ENCODE measurements around the gene SLC8A1.

The SLC8A1 gene

GRCh38 chr2:40199771-40200170, 252.1 kb downstream of the SLC8A1 start:
- no peak for TF ChIP-seq CTCF (IDR thresholded peaks at IDR 0.05; ENCODE audit: low read depth, low read length)
- DNase-seq (ENCODE audit: extremely low read depth, low read depth): peak; percentile 75

GRCh38 chr2:40197121-40197520, 254.8 kb downstream of the SLC8A1 start:
- no peak for TF ChIP-seq CTCF (IDR thresholded peaks at IDR 0.05; ENCODE audit: low read depth, low read length)
- no peak for DNase-seq (ENCODE audit: extremely low read depth, low read depth)

GRCh38 chr2:40193670-40194026, 258.2 kb downstream of the SLC8A1 start:
- TF ChIP-seq CTCF (IDR thresholded peaks at IDR 0.05; ENCODE audit: low read depth, low read length): no peak
- DNase-seq (ENCODE audit: extremely low read depth, low read depth): no peak

GRCh38 chr2:40192864-40193669, 258.8 kb downstream of the SLC8A1 start:
- no peak for TF ChIP-seq CTCF (IDR thresholded peaks at IDR 0.05; ENCODE audit: low read depth, low read length)

GRCh38 chr2:40190457-40190856, 261.4 kb downstream of the SLC8A1 start:
- TF ChIP-seq CTCF (IDR thresholded peaks at IDR 0.05; ENCODE audit: low read depth, low read length): no peak
- no peak for DNase-seq (ENCODE audit: extremely low read depth, low read depth)

More at GRCh38 chr2:40192864-40193669, 258.8 kb downstream of the SLC8A1 start:
- DNase-seq (ENCODE audit: extremely low read depth, low read depth): no peak

- no peak for DNase-seq (ENCODE audit: extremely low read depth, low read depth)
Measured at GRCh38 chr2:40189881-40190280, 262.0 kb downstream of the SLC8A1 start.

More at GRCh38 chr2:40189881-40190280, 262.0 kb downstream of the SLC8A1 start:
- TF ChIP-seq CTCF (IDR thresholded peaks at IDR 0.05; ENCODE audit: low read depth, low read length): no peak

All from AG09319 (cell line).